DMS79 treated with DMSO at 0.1 percent for 48 hours (cell line): ENCODE results near the gene CHURC1.
A peak's percentile ranks its signal among the peaks of the same experiment; 100 is the strongest.

Experiments used
- DNase-seq: peaks from one replicate; lab custom pipeline; 2025; lab: John Stamatoyannopoulos, UW

CHURC1 gene

DNA sequence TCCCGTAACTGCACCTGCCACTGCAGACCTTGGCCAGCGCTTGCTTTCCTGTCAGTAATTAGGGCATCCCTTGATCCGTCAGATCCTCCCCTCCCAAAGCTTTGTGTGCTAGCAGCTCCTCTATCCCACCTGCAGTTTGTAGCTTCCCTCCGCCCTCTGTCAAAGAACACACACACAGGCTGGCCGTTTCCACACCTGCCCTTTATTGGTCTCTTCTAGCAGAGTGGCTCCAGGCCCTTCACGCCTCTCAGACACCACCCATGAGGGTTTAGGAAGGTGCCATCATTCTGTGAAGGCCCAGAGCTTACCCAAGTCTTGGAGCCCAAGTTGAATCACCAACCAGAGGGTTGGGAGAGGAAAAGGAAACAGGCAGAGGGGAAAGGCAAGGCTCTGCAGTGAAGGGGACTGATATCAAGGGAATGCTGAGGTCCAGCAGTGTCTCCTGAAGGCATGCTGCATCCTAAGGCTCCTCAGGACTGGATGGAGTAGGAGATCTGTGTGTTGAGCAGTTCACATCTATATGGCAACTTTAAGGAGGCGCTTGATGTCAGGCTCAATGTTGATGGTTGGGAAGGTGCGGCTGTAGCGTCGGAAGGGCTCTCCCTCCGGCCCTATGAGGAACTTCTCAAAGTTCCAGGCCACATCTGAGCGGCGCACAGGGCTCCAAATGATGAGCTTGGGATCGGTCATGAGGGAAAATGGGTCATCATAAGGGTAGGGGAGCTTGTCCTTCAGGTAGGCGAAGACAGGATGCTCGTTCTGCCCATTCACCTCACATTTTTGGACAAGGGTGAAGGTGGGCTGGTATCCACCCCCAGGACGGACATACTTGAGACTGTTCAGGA is 24.9 kb downstream of the CHURC1 start:
- no peak for DNase-seq

DNA sequence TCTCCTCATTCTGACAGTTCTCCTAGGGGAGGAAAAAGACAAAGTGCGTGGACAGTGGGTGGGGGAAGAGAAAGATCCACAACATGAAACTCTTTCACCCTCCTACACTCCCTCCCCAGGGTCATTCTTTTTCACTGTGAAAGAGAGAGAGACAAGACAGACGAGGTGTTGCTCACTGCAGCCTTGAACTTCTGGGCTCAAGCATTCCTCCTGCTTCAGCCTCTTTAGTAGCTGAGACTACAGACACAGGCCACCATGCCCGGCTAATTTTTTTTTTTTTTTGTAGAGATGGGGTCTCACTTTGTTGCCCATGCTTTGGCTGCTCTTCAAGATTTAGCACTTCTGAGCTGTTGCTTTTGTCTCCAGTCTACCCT is 25.5 kb downstream of the CHURC1 start:
- no peak for DNase-seq

DNA sequence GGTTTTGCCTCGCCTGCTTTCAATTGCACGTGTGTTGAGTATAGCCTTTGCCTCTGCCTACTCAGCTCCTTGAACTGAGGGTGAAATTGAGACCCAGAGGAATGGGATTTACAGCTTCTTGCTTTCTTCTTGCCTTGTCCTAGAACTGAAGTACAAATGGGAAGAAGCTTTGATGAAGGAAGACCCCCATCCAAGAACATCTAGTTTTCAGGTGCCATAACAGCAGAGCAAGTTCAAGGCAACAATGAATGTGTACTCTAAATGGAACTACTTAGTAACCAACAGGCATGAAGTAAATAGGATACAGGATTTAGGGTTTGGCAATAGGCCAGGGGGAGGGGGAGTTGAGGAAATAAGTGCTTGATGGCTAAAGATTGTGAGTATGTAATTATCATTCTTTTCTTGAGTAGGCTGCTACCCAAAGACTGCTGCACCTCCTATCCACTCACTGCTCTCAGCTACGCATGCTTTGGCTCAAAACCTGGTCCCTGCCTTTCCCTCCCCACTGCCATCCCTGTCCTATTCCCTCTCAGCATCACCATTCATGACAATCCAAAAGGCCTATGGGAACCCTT is 26.2 kb downstream of the CHURC1 start:
- peak; percentile 82 for DNase-seq

DNA sequence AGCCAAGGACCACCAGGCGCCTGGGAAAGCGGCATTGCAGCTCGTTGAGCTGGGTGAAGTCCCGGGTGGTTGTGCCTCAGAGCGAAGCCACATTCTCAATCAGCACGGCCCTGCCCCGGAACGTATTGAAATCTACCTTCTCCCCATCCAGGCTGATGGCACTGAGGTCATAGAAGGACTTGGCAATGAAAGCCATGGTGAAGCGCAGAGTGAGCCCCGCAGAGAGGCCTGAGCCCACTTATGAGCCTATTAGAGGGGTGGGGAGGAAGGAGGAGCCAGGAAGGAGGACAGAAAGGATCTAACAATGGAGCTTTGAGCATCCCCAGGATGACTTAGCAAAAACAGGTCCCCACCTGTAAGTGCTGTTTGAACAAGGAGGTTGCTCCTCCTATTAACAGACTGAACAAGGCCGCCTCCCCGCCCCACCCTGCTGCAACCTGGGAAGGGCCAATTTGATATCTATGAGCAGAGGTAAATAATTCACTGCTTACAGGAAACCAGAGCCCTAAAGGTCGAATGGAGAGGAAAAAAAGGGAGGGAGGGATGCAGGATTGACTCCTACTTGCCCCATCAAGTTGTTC is 28.4 kb downstream of the CHURC1 start, which contains the start of gene GPX2:
Gene GPX2 (minus strand): TSS at position 215 of the 581 bp plus-strand sequence. CDS start 19 bp downstream, at position 196.
- peak; percentile 100 for DNase-seq

DNA sequence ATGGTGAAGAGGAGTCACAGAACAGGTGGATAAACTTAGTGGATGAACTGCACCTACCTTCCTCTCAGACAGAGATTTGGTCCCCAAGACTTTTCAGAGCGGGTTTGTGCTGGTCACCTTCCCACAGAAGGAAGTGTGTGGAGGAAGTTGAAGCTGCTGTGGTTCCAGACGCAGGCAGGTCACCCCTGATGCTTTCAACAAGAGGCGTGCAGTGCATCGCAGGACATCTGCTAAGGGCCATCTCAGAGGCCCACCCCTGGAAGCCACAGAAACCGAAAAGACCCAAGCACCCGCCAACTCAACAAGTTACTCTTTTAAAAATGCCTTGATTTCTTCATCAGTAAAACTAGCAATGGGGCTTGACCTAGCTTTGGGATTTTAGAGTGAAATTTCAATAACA is 29.3 kb downstream of the CHURC1 start:
- DNase-seq: no peak

DNA sequence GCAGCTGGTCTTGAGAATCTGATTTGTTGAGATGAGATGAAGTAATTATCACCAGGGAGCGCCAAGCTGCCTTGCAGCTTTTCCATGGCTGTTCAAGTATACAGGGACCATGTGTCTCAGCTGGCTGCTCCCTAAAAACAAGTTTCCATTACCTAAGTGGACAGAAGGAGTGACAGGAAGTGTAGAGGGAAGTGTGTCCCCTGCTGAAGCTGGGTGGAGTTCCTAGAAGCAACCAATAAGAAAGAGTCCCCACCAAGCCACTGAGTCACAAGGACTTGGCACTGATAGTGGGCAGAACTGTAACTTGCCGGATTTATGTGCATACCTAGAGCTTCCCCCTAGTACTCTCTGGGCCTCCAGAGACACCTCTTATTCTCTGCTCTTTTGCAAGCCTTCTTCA is 29.8 kb downstream of the CHURC1 start:
- no peak for DNase-seq

DNA sequence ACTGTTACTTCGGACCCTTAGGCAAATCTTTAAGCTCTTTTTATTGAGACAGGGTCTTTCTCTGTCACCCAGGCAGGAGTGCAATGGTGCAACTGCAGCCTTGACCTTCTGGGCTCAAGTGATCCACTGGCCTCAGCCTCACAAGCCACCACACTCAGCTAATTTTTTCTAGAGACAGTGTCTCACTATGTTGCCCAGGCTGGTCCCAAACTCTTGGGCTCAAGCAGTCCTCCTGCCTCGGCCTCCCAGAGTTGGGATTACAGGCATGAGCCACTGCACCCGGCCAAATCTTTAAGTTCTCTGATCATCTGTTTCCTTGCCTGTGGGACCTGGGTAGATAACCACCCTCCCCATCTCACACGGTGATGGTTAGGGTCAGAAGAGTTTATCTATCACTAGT is 30.6 kb downstream of the CHURC1 start:
- no peak for DNase-seq

DNA sequence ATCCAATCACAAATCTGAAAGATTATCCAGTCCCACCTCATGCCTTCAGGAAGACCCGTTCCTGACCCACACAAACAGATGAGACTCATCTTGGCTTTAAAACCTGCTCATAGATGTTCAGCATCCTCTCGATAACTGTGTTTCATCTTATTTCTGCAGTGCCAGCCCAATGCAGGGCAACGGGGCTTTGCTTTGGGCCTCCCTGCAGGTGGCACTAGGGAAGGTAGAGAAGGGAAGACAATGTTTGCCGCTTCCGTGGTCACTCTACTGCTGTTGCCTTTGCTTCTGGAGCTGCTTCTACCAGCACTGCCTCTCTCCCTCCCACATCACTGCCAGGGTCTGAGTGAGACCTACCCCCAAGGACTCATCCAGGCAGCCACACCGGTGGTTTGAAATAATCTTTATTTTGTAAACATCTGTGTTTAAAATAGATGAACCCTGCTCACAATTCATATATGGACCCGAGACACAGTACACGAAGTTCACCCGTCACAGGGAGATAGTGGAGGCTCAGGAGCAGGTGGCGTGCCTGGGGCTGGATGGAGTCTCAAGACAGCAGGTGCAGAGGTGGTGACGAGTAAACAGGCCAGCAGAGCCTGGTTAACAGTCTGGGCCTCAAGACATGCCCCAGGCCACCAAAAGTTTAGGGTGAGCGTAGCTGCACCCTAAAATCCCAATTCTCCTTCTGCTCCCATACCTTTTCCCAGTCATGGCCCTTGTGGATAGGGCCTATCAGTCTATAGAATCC is 31.4 kb downstream of the CHURC1 start:
- DNase-seq: no peak

DNA sequence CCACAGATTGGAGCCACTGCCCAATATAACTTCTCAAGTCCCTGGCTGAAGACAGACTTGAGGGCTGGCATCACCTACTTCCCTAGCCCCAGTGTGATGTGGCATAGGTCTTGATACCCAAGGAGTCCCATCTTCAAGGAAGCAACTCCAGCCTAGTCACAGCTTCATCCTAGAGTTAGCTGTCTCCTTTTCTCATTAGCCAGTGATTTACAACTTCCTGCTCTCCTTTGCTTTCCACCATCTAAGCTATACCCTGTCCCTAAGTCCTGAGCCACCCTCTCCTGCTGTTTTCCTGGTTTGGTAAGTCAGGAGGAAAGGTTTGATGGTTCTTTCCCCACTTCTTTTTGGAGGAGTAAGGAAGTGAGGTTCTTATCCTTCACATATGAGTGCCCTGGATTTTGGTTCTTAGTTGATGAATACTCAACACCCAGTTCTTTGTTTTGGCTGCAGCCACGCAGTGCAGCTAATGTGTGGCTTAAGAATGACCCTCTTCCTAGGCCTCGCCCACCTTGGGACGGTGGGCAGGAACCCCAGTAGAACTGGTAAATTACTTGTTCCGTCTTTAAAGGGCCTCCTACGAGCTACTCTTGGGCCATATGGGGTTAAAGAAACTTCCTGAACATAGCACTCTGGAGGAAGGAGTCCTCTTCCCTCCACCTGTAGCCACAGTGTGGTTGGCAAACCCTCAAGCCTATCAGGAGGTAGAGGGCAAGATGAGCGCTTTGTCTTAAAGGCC is 32.2 kb downstream of the CHURC1 start:
- DNase-seq: no peak

DNA sequence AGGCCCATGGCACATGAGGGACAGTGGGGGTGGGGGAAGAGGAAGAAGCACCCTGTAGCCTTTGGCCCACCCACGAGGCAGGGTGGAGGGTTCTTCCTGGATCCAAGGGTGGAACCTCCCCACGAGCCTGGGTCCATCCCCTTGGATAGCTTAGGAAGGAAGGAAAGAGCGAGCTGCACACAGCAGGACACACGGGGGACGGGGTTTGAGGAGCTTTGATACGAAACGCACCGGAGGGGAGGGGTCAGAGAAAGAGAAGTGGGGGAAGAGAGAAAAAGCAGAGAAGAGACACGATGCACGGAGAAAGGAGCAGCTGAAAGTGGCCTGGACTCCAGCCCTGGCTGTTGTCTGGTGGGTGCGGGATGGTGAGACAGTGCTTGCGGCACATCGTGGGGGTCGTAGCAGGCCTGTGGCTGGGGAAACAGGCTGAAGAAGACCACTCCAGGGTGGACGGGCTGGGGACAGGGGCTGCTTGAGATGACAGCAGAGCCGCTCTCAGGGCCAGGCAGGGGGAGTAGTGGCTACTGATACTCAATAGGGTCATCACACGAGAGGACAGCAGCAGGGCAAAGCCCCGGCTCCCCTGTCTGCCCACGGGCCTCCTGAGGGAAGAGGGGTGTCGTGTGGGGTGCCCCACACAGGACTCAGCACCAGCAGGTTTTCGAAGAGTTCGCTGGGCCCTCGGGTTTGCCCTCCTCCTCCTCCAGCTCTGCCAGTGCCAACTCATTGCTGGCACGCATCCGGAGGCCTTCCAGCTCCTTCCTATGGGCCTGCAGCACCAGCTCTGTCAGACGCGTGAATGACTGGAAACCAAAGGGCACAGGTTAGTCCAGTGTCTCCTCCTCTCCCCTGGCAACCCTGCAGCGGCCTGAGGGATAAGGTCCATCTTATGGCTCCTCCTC is 33.7 kb downstream of the CHURC1 start:
- DNase-seq: no peak

DNA sequence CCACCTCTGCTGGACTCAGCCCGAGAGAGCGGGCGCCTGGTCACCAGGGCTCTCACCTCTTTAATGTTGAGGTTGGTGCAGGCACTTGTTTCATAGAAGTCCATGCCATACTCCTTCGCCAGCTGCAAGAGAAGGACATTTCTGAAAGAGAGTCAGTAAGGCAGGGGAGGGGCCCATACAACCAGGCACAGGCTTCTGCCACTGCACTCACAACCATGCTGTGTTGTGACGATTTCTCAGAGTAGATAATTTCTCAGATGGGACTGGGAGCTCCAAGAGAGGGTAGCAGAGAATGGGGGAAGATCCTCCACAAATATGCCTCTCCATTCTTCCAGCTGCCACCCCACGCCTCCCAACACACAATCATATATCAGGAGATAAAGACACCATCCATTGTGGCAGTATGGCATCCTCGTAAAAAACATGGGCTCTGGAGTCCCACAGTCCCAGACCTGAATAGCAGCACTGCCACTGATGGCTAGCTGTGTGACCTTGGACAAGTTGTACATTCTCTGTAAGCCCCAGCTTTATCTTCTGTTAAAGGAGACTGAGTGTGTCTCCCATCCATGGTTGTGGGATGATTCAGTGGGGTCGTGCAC is 34.5 kb downstream of the CHURC1 start:
- DNase-seq: no peak

DNA sequence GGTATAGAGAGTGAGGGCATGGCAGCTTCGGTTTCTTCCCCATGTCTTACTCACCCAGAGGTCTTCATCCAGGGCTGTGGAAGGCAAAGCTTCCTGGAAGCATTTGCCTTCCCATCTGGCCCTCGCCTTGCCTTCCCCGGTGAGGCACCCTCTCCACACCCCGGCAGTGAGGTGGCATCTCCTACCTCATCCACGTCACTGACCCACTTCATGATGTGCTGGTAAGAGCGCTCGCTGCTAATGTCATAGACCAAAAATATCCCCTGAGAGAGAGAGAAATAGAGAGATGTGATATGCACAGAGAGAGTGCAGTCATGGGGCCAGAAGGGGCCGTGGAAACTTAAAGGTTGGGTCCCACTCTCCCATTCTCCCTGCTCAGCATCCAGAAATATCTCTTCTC is 36.6 kb downstream of the CHURC1 start:
- no peak for DNase-seq

DNA sequence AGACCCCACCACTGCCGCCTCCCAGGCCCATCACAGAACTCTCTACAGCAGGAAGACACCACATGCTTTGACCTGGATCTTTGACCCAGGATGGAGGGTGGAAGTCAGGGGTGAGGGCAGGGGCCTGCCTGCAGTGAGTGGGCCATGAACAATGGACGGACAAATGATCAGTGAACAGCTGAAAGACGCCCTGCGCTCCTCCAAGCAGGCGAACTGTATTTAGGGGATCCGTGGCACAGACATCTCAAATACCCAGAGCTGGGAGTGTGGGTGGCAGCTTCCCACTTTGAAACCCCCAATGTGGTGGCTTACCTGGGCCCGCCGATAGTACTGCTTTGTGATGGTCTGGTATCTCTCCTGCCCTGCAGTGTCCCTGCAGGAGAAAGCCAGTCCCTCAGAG is 37.0 kb downstream of the CHURC1 start:
- DNase-seq: no peak

DNA sequence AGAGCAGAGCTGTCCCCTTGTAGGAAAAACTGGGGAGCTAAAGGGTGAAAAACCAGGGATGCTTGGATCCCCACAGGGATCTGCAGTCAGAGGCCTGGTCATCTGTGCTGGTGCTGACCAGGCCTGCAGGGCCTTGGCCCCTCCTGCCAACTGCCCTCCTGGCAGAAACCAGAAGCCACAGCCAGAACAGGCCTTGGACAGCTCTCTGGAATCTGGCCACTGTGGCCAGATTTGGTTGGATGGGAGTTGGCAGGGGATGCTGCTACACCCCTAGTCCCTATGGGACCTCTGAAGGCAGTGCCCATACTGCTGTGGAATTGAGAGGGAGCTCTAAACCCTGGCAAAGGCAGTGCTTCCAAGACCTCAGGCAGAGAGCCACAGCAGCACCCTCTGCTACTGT is 37.5 kb downstream of the CHURC1 start:
- no peak for DNase-seq

DNA sequence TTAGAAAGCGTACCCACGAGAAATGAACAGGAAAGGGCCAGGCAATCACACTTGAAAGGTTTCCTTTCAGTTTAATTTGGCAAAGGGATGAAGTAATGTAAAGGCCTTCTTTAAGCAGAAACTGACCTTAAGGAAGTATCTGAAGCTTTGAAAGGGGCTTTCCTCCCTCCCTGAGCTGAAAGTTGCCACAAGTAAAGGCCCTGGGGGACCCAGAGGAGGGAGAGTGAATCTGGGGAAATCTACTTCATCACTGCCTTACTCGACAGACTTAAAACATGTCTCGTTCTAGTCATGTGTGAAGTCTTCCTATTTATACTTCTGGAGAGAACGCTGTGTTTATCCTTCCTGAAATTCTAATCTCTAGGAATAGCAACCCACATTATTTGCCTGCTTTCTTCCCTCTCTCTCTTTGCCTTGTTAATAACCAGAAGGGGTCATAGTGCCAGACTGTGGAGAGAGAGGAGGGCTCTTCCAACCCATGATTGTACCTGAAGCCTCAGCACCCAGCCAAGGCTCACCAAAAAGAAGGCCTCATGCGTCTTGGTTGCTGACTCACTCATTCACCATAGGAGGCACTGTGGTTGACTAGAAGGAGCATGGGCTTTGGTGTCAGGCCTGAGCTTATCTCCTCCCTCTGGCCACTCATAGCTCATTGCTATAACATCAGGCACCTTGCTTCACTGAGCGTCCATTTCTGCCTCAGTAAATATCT is 38.5 kb downstream of the CHURC1 start:
- DNase-seq: no peak

DNA sequence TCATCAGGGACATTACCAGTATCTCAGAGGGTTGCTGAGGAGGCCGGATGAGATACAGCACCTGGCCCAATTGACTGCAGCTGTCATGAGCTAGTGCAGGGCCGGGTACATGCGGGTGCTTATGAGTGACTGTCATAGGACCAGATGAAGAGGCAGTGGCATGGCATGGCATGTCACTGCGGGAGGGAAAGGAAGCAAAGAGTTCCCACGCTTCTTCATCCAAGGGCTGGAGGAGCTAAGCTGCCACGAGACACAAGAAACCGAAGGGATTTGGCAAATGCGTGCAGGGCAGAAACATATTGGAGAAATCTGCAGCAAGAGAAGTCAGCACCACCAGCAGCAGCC is 39.0 kb downstream of the CHURC1 start:
- no peak for DNase-seq

DNA sequence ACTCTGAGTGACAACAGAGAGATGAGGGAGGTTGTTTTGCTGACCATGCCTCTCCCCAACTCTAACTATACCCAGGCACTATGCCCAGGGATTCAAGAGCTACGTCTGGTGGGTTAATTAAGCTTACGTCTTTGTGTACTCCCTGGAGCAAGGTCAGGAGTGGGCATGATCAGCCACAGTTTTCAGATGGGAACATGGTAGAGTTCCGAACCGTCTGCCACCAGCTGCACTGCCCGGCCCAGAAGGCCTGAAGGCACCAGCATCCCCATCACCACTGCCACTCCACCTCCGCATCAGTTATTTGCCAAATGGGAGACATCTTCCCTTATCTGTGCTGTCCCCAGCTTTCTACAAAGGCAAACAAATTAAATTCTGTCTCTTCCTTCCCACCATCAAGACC is 39.4 kb downstream of the CHURC1 start:
- DNase-seq: no peak

DNA sequence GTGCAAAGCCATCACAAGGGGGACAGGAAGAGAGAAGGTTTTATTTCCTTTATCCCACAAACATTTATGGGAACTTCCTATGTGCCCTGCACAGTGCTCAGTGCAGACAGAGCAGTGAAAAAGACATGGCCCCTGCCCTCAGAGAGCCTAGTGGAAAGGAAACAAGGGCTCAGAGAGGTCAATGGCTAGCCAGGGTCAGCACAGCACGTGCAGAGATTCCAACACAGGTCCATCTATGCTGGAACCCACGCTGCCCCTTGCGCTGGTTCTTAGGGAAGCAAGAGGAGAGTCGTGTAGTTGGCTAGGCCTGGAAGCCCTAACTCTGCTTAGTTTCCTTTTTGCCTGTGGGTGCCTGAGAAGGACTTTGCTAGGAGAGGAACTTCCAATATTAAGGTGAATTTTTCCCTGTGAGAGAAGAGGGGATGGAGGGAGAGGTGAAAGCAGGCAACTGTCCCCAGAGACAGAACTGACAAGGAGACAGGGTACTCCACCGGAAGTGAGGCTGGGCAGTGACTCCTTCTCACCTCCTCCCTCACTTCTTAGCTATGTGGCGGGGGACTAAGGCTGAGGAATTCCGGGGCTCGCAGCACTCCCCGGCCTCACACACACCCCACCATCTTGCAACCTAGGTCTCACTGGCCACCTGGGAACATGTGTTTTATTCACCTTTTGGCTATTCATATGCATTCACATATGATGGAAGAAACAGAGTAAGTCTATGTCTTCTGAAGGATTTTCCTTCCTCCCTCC is 40.4 kb downstream of the CHURC1 start:
- DNase-seq: no peak

DNA sequence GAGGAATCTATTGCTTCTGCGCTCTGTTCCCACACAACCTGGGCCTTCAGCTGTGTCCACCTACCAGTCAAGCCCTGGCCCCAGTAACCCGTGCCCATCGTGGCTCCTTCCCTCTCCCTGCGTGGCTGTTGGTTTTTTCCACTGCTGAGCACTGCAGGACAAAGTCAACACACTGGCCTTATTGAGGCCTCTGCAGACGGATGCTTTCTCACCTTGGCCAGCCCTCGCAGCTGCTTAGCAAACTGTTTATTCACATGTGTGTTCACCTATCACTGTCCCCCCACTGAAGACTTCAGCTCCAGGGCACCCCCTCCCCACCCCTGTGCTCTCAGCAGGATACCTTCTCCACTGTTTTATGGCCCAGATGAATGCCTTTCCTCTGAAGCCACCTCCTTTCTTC is 41.0 kb downstream of the CHURC1 start:
- no peak for DNase-seq
